ENCODE data around the gene GOLGA2.

DNA sequence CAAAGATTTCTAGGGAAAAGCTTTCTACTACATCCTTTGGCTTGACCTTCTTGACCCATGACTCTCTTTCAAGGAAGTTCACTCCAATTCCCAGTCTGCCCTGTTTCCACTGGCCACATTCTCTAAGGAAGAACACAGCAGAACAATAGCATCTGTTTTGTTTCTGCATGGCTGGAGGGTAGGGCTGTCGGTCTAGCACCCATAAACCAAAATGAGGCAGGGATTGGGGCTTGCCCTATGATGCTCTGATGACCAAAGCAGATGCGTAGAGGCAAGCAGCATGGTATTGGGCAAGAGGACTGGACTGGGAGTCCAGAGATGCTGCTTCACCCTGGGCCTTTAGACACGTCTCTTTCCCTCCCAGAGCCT, 24.1 kb downstream of the GOLGA2 start:
- TF ChIP-seq, protein P1, sequence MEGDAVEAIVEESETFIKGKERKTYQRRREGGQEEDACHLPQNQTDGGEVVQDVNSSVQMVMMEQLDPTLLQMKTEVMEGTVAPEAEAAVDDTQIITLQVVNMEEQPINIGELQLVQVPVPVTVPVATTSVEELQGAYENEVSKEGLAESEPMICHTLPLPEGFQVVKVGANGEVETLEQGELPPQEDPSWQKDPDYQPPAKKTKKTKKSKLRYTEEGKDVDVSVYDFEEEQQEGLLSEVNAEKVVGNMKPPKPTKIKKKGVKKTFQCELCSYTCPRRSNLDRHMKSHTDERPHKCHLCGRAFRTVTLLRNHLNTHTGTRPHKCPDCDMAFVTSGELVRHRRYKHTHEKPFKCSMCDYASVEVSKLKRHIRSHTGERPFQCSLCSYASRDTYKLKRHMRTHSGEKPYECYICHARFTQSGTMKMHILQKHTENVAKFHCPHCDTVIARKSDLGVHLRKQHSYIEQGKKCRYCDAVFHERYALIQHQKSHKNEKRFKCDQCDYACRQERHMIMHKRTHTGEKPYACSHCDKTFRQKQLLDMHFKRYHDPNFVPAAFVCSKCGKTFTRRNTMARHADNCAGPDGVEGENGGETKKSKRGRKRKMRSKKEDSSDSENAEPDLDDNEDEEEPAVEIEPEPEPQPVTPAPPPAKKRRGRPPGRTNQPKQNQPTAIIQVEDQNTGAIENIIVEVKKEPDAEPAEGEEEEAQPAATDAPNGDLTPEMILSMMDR (conservative IDR thresholded peaks at IDR 0.05; ENCODE audit: low read depth, low read length), result no peak
- TF ChIP-seq EZH2 (IDR thresholded peaks at IDR 0.05; ENCODE audit: borderline replicate concordance, low read depth, low read length, poor library complexity, severe bottlenecking), result no peak

All from A673 (cell line).